NCI-H748 treated with DMSO at 0.1 percent for 48 hours (cell line): ENCODE measurements around the gene PARP16.
A peak's percentile ranks its signal among the peaks of the same experiment; 100 is the strongest.

Source experiments
- DNase-seq: peaks from one replicate; lab custom pipeline; 2025; lab: John Stamatoyannopoulos, UW

PARP16 gene

GRCh38 chr15:65286704-65287519 is at the start of gene PARP16:
PARP16 (minus strand) TSS chr15:65286883; CDS start chr15:65286426, 457 bp downstream.
- DNase-seq: peak; percentile 66

- no peak for DNase-seq
Measured at GRCh38 chr15:65335278-65336055, 48.8 kb upstream of the PARP16 start.

GRCh38 chr15:65334586-65335231 is 48.0 kb upstream of the PARP16 start:
- DNase-seq: no peak

- no peak for DNase-seq
Measured at GRCh38 chr15:65333856-65334255, 47.2 kb upstream of the PARP16 start.

GRCh38 chr15:65333148-65333820 is 46.6 kb upstream of the PARP16 start:
- DNase-seq: no peak

- no peak for DNase-seq
Measured at GRCh38 chr15:65332391-65333147, 45.9 kb upstream of the PARP16 start.

GRCh38 chr15:65331811-65332210 is 45.1 kb upstream of the PARP16 start:
- DNase-seq: no peak

- DNase-seq: no peak
Measured at GRCh38 chr15:65330934-65331645, 44.4 kb upstream of the PARP16 start.

- no peak for DNase-seq
Measured at GRCh38 chr15:65329984-65330735, 43.5 kb upstream of the PARP16 start.

GRCh38 chr15:65329288-65329983 is 42.8 kb upstream of the PARP16 start:
- no peak for DNase-seq

- DNase-seq: no peak
Measured at GRCh38 chr15:65328506-65329287, 42.0 kb upstream of the PARP16 start.

GRCh38 chr15:65327651-65328393 is 41.1 kb upstream of the PARP16 start:
- DNase-seq: no peak

GRCh38 chr15:65326818-65327217 is 40.1 kb upstream of the PARP16 start:
- no peak for DNase-seq

GRCh38 chr15:65326117-65326526 is 39.4 kb upstream of the PARP16 start:
- no peak for DNase-seq

- no peak for DNase-seq
Measured at GRCh38 chr15:65323071-65323511, 36.4 kb upstream of the PARP16 start.

GRCh38 chr15:65318870-65319356 is 32.2 kb upstream of the PARP16 start:
- peak; percentile 59 for DNase-seq

- DNase-seq: no peak
Measured at GRCh38 chr15:65312400-65312916, 25.8 kb upstream of the PARP16 start.
